EH (cell line): Measurements from ENCODE around the gene NTRK1.

Experiments
- DNase-seq: peaks from one replicate; pipeline ENCODE4 v3.0.0-alpha.2; 2015; ENCODE audit warnings: low read depth

The NTRK1 gene

DNA sequence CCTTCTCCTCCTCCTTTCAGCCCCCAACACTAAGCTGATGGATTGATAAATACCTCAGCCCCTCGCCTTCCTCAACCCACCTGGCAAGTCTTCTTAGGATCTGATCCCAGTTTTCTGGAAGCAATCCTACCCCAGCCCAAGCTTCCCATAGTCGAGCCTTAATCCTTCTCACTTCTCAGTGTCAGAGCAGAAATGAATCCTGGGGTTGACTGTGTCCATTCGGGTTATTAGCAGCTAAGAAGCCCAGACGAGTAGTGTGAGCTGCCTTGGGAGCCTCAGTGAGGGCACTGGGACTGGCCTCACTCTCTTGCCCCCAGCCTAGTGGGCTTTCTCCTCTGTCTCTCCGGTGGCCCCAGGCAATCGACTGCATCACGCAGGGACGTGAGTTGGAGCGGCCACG lies 20.4 kb downstream of the NTRK1 start:
- DNase-seq, result no peak

DNA sequence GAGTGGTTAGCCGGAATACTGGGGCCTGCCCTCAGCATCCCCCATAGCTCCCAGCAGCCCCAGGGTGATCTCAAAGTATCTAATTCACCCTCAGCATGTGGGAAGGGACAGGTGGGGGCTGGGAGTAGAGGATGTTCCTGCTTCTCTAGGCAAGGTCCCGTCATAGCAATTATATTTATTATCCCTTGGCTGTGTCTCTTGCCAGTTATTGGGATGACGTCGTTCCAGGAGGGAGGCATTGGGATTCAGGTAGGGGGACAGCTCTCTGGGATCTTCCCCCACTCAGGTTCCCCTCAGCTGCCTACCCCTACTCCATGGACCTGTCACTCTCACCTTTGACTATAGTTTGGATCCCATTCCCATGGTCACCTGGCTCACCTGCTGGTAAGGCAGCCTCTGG lies 21.0 kb downstream of the NTRK1 start:
- DNase-seq, result no peak

DNA sequence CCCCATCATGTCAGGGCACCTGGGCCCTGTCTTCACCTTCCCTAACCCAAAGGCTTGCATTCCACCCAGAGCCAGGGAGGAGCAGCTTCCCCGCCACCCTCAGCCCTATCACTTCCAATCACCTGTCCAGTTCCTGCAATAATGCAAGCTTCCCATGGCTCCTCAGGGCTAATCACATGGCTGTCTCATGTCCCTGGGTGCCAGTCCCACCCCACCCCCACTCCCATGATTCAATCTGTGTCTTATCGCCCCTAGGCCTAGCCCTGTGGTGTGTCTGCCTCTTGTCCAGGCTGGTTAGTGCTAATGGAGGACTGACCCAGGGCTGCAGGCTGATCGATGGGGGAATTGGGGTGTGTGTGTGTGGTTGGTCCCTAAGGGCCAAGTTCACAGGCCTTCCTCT lies 21.9 kb downstream of the NTRK1 start:
- DNase-seq, result no peak

DNA sequence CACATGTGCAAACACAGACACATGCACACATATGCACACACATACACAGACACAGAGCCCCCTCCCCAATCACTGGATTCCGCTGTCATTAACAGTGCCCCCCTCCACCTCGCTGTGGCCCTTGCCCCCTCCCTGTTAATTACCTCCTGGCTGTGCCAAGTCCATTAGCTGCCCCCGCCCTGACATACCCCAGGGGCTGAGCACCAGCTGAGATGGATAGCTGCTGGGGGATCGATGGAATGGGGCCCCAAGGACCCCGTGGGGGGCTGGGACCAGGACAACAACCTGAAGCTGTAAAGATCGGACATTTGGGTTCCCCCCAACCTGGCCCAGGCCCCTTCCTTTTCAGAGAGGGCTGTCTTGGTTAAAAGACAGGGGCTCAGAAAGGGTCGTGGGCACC lies 23.3 kb downstream of the NTRK1 start:
- DNase-seq, result no peak

DNA sequence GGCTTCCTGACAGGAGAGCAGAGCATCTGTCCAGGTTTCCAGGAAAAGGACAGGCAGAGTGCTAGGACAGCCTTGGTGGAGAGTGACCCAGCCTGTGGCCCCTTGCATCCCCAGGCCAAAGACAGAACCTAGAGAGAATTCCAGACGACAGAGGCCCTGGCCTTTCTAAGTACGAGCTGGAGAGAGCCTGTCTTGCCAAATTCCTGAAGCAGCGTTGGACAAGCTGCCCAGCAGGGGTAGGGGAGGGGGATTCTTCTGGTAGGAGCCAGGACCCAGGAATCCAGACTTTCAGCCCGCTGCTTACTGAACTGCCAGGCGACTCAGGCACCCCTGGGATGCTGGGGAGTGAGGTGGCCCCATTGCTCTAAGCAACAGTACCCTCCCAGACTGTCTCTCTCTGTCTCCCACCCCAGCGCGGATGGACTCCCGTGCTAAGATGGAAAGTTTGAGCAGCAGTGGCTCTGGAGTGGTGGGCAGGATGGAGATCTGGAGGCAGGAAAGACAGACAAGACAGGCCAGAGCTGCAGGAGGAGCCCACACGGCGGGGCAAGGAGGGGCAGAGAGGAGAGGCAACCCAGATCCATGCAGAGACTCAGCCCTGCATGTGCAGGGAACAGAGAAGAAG lies 24.0 kb downstream of the NTRK1 start:
- DNase-seq, result no peak

GRCh38 chr1:156885314-156885713 lies 24.6 kb downstream of the NTRK1 start:
- DNase-seq, result peak; percentile 30

DNA sequence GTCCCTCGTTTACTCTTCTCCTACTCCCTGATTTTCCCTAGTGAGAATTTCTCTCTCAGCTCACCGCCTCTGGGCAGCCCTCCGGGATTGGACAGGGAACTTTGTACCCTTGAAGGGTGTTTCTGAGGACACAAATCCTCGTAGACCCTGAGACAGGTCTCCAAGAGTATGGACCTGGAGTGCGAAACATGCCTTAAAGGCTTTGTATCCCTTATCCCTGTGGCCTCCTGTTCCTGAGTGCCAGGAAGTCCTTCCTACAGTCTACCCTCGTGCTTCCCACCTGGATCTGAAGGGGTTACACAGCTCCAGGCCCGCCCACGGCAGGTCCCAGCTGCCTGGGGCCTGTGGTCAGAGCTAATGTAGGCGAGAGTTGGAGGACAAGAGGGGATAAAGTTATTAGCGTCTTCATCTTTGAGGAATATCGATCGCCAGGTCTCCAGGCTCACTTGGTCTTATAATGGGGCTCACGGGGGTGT lies 25.3 kb downstream of the NTRK1 start:
- DNase-seq, result no peak

DNA sequence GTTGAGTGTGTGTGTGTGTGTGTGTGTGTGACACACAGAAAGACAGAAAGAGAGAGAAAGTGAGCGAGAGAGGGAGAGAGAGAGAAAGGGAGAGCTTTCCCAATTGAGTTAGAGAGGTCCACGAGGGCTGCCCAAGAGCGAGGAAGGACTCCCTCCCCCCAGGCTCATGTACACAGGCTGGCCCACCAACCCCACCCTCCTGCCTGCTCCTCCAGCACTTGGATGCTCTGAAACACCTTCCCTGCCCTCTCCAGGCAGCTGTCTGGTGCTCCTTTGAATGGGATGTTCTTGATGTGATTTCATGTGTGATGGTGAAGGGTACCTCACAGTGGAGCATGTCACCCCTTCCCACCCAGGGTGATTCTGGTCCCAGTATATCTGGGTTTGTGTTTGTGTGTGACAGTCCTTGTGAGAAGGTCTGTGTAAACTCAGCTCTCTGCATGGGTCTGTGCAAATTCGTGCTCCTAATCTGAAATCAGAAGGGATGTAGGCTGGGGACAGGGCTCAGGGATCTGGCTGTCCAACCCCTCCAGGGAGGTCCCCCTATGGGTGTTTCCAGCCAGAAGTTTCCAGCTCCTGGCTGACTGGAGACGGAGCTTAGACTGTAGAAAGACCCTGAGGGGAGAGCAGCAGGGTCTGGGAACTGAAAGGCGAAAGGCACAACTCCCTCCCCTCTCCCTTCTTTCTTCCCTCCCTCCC lies 26.1 kb downstream of the NTRK1 start:
- DNase-seq, result no peak

- no peak for DNase-seq
Measured at GRCh38 chr1:156887317-156887716, 26.7 kb downstream of the NTRK1 start.

DNA sequence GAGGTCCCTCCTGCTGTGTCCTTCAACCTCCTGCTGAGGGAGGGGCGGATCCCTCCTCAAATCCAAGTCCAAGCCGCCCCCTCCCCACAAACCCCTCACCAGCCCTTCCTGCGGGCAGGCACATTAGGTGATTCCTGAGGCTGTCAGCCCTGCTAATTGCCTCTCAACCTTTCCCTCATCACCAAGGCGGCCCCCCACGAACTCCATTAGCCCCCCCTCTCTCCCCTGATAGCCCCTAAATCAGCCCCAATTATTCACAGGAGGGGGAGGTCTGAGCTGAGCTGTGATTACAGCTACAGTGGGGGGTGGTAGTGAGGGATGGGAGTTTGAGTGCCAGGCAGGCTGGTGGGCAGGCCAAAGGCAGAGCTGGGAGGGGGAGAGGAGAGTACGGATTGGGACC lies 27.1 kb downstream of the NTRK1 start:
- no peak for DNase-seq

DNA sequence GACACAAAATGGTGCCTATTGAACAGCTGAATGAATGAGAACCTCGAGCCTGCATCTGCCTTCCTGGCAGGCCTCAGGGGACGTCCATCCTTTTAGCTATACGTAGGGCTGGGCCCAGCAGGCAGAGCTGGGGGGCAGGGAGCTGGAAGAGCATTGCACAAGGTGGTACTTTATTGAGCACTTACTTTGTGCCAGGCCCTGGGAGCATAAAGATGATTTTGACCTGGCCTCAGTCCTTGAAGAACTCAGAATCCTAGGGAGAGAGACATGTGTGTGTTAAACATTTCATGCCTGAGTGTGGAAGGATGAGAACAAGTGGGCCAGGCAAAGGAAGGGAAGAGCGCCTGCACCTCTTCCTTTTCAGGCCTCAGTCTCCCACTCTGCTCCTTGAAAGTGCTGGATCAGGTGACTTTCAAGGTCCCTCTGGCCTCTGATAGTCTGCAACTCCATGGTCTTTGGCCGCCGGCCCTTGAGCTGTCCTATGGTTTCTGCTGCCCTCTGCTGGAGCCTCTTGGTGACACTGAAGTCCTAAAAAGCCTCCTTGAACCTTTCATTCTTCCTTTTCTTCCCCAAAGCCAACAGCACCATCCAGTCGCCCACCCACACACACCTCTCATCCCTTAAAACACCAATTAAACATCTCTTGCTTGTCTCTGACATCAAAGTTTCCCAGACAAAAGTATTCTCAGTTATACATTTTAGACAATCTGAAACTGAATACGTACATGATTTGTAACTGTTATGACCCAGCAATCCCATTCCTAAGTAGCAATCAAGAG lies 29.3 kb downstream of the NTRK1 start:
- peak; percentile 78 for DNase-seq

- DNase-seq, result peak; percentile 89
Measured at GRCh38 chr1:156892190-156893047, 31.8 kb downstream of the NTRK1 start.

- peak; percentile 69 for DNase-seq
Measured at GRCh38 chr1:156893048-156893953, 32.6 kb downstream of the NTRK1 start, which contains the start of gene PEAR1. Gene PEAR1, plus strand, starts transcription at chr1:156893718. Its CDS starts 10,209 bp downstream, at chr1:156903927.

DNA sequence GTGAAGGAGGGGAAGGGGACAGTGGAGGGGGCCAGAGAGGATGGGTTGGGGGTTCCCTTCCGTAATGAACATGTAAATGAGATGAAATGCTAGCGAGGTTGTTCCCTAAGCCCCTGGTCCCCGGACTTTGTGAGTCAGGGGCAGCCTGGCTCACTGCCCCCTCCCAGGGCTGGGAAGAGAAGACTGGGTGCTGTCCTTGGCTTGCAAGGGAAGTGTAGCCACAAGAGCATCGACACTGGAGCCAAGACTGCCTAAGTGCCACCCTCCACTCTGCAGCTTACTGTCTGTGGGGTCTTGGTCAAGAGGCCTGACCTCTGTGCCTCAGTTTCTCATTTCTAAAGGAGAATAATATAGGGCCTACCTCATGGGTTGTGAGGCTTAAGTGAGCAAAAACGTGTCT lies 33.3 kb downstream of the NTRK1 start:
- DNase-seq, result peak; percentile 45

GRCh38 chr1:156894711-156895454 lies 34.2 kb downstream of the NTRK1 start:
- peak; percentile 56 for DNase-seq

GRCh38 chr1:156895455-156895812 lies 34.8 kb downstream of the NTRK1 start:
- peak; percentile 89 for DNase-seq

DNA sequence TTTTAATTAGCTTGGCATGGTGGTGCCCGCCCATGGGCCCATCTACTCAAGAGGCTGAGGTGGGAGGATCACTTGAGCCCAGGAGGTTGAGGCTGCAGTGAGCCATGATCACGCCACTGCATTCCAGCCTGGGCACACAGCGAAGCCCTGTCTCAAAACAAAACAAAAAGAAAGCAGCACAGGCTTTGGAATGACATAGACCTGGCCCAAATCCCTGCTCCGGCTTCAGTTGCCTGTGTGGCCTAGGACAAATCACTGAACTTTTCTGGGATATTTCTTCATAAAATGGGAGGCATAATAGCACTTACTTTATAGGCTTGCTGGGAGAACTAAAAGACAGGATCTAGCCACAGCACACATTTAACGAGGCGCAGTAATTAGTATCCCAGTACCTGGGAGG lies 35.3 kb downstream of the NTRK1 start:
- DNase-seq, result peak; percentile 24

DNA sequence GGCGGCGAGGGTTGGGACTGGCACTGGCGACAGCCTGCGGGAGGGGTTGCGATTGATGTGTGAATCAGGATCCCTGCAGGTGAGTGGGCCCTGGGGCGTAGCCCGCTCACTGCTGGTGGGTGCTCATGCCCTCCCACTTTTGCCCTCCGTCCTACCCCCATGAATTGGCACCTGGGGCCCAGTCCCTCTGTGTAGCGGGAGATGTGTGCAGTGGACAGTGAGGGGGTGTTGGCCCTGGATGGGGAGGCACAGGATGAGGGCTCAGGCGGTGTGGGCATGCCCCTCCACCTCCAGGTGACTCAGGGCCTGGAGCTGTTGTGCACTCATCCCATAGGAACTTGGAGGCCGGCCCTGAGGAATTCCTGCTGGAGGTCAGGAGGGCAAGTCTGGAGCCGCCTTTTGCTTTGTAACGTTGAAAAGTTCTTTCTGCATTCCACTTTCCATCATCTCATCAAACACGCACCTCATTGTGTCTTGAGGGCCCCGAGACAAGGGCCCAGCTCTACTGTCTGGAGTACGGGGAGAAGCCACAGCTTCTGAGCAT lies 35.9 kb downstream of the NTRK1 start:
- DNase-seq, result peak; percentile 98

DNA sequence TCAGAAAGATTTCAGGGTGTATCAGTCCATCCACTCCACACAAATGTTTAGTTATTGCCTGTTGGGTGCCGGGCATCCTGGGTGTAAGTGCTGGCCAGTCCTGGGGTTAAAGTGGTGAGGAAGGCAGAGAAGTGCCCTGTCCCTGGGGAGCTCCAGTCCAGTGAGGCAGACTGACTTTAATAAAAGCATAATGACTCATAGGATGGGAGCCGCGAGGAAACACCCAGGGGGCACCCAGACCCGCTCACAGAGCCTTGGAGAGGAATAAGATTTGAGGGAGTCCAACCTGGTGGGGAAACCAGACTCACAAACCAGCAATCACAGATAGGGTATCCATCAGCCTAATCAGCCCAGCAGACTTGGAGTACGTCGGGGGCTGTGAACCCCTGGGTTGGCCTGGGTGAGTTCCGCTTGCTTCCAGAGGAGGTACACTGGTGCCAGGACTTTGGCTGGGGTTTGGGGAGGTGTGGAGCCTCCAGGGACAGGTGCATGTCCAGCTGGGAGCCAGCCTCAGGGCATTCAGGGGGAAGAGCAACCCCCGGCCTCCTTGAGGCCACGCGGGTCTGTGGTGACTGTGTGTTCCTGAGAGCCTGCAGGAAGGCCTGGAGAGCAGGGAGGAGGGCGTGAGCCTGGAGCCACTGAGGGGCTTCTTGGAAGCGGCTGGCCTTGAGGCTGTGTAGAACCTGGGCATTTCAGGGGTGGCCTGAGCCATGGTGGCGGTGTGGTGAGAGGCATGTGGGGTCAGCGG lies 36.6 kb downstream of the NTRK1 start:
- peak; percentile 88 for DNase-seq
